GM19035 (cell line): Measurements from ENCODE around the gene FAR2.
A peak's percentile ranks its signal among the peaks of the same experiment; 100 is the strongest.
"Not testable (repeated sequence)": the region's sequence is repeated elsewhere in the genome, so short reads cannot be mapped to it uniquely, and the experiment has no call there.

Experiments used
- ATAC-seq: cut with Tn5 transposase; IDR thresholded peaks from one replicate; pipeline ENCODE4 v1.9.1; 2021; ENCODE audit not compliant: unreplicated experiment

Gene FAR2

GRCh38 chr12:29152223-29152868 lies 3.3 kb downstream of the FAR2 start:
- peak; percentile 88 for ATAC-seq

- no peak for ATAC-seq
Measured at GRCh38 chr12:29152981-29153630, 4.0 kb downstream of the FAR2 start.

- no peak for ATAC-seq
Measured at GRCh38 chr12:29155079-29155478, 6.0 kb downstream of the FAR2 start.

GRCh38 chr12:29157486-29157946 lies 8.4 kb downstream of the FAR2 start:
- no peak for ATAC-seq

- no peak for ATAC-seq
Measured at GRCh38 chr12:29158115-29158763, 9.2 kb downstream of the FAR2 start.

- ATAC-seq, result no peak
Measured at GRCh38 chr12:29159661-29160060, 10.6 kb downstream of the FAR2 start.

- ATAC-seq, result no peak
Measured at GRCh38 chr12:29160230-29160629, 11.2 kb downstream of the FAR2 start.

GRCh38 chr12:29163146-29163545 lies 14.1 kb downstream of the FAR2 start:
- no peak for ATAC-seq

- peak; percentile 100 for ATAC-seq
Measured at GRCh38 chr12:29164477-29165393, 15.7 kb downstream of the FAR2 start.

GRCh38 chr12:29167445-29167844 lies 18.4 kb downstream of the FAR2 start:
- no peak for ATAC-seq

GRCh38 chr12:29167988-29168387 lies 18.9 kb downstream of the FAR2 start:
- no peak for ATAC-seq

- ATAC-seq, result not testable (repeated sequence)
Measured at GRCh38 chr12:29169978-29170377, 20.9 kb downstream of the FAR2 start.

GRCh38 chr12:29170478-29171084 lies 21.5 kb downstream of the FAR2 start:
- not testable (repeated sequence) for ATAC-seq

- ATAC-seq, result no peak
Measured at GRCh38 chr12:29171421-29172258, 22.6 kb downstream of the FAR2 start.

- ATAC-seq, result no peak
Measured at GRCh38 chr12:29176941-29177340, 27.9 kb downstream of the FAR2 start.

- not testable (repeated sequence) for ATAC-seq
Measured at GRCh38 chr12:29182247-29182646, 33.2 kb downstream of the FAR2 start.

GRCh38 chr12:29187756-29188155 lies 38.7 kb downstream of the FAR2 start:
- ATAC-seq, result no peak

- no peak for ATAC-seq
Measured at GRCh38 chr12:29191267-29191850, 42.3 kb downstream of the FAR2 start.

- no peak for ATAC-seq
Measured at GRCh38 chr12:29198901-29199300, 49.8 kb downstream of the FAR2 start.
